GM18907 (cell line): ENCODE data around the gene ZFP64.
"Not testable (repeated sequence)": the region's sequence is repeated elsewhere in the genome, so short reads cannot be mapped to it uniquely, and the experiment has no call there.

ENCODE experiments used
- ATAC-seq: cut with Tn5 transposase; IDR thresholded peaks from one replicate; pipeline ENCODE4 v1.9.1; 2021; ENCODE audit warnings: mild to moderate bottlenecking, moderate library complexity; ENCODE audit not compliant: unreplicated experiment

ZFP64 gene

GRCh38 chr20:52191132-52191915 lies at the start of gene ZFP64:
Gene ZFP64 (minus strand): TSS chr20:52191779. CDS start chr20:52191636, 143 bp downstream.
- peak; percentile 78 for ATAC-seq

GRCh38 chr20:52240802-52241201 lies 49.2 kb upstream of the ZFP64 start:
- ATAC-seq: no peak

GRCh38 chr20:52239102-52239501 lies 47.5 kb upstream of the ZFP64 start:
- ATAC-seq: no peak

GRCh38 chr20:52236292-52236691 lies 44.7 kb upstream of the ZFP64 start:
- no peak for ATAC-seq

GRCh38 chr20:52235129-52235528 lies 43.5 kb upstream of the ZFP64 start:
- ATAC-seq: no peak

- no peak for ATAC-seq
Observed at GRCh38 chr20:52234302-52235045, 42.9 kb upstream of the ZFP64 start.

- ATAC-seq: no peak
Observed at GRCh38 chr20:52231230-52231746, 39.7 kb upstream of the ZFP64 start.

GRCh38 chr20:52230409-52230808 lies 38.8 kb upstream of the ZFP64 start:
- no peak for ATAC-seq

GRCh38 chr20:52229346-52229745 lies 37.8 kb upstream of the ZFP64 start:
- not testable (repeated sequence) for ATAC-seq

GRCh38 chr20:52226370-52226769 lies 34.8 kb upstream of the ZFP64 start:
- no peak for ATAC-seq

GRCh38 chr20:52224920-52225319 lies 33.3 kb upstream of the ZFP64 start:
- ATAC-seq: no peak

- ATAC-seq: not testable (repeated sequence)
Observed at GRCh38 chr20:52221362-52221761, 29.8 kb upstream of the ZFP64 start.

- ATAC-seq: not testable (repeated sequence)
Observed at GRCh38 chr20:52220891-52221290, 29.3 kb upstream of the ZFP64 start.

GRCh38 chr20:52219441-52219840 lies 27.9 kb upstream of the ZFP64 start:
- ATAC-seq: no peak

GRCh38 chr20:52217689-52218395 lies 26.3 kb upstream of the ZFP64 start:
- ATAC-seq: no peak

- ATAC-seq: no peak
Observed at GRCh38 chr20:52213995-52214394, 22.4 kb upstream of the ZFP64 start.

- no peak for ATAC-seq
Observed at GRCh38 chr20:52212943-52213342, 21.4 kb upstream of the ZFP64 start.

- ATAC-seq: no peak
Observed at GRCh38 chr20:52210037-52210990, 18.7 kb upstream of the ZFP64 start.

- ATAC-seq: no peak
Observed at GRCh38 chr20:52209154-52209571, 17.6 kb upstream of the ZFP64 start.
